Chondrocyte (in vitro differentiated cells): Measurements from ENCODE around the gene NYAP2. TPM values are rescaled to one million over a fixed set of nuclear protein-coding genes. Genes with fewer than 3 reads are reported as not detected.

Source experiments
- DNase-seq: peaks from one replicate; pipeline ENCODE4 v3.0.0; 2021; ENCODE audit warnings: mixed read lengths, low spot score
- H3K27ac Mint-ChIP-seq: one replicate; pipeline ENCODE4 v1.8.0; 2021; ENCODE audit warnings: mild to moderate bottlenecking, moderate library complexity, mixed read lengths; ENCODE audit not compliant: unreplicated experiment
- H3K27me3 Mint-ChIP-seq: 2 replicates; pipeline ENCODE4 v1.8.0; 2021; ENCODE audit warnings: low read depth, mixed read lengths
- H3K36me3 Mint-ChIP-seq: 2 replicates; pipeline ENCODE4 v1.8.0; 2021; ENCODE audit warnings: low read depth, mixed read lengths
- H3K4me1 Mint-ChIP-seq: 2 replicates; pipeline ENCODE4 v1.8.0; 2021; ENCODE audit warnings: low read depth, mild to moderate bottlenecking, mixed read lengths
- H3K4me3 Mint-ChIP-seq: one replicate; pipeline ENCODE4 v1.8.0; 2021; ENCODE audit warnings: mild to moderate bottlenecking, moderate library complexity, mixed read lengths; ENCODE audit not compliant: unreplicated experiment
- H3K9me3 Mint-ChIP-seq: 2 replicates; pipeline ENCODE4 v1.8.0; 2021; ENCODE audit warnings: low read depth, mixed read lengths
- total RNA-seq: library from RNA; stranded (reverse); gene quantifications from 3 replicates; pipeline ENCODE4 v1.2.1, GENCODE V29; 2021
- TF ChIP-seq, protein P1 (sequence below): fragments of 200-600 bp; sonication (generic); IDR thresholded peaks from 2 replicates; pipeline ENCODE4 v1.5.0; 2021; ENCODE audit warnings: antibody characterized with exemption, mild to moderate bottlenecking, moderate library complexity

Gene NYAP2
- total RNA-seq, 1 donor from 2014 or later: 0.05 TPM

DNA sequence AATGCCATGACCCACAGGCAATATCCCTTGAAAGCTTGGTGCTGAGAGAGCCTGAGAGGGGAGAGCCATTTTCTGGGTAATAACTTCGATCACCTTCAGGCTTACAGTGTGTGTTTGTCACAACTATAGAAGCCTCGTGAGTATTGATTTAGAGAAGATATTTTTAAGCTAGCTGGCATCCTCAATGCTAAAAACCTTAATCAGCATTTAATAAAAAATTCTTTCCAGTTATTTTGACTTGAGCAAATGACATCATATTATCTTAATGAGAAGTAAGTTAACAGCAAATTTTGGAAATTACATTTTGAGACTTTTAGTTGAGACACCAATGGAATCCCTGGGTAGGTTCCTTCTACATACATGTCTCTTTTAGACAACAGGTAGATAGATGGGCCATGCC, 283.7 kb downstream of the NYAP2 start:
- peaks cover 3% of the 10 kb centered on the region for H3K4me1 Mint-ChIP-seq
- H3K36me3 Mint-ChIP-seq: no peaks in the 10 kb centered on the region
- no peak for DNase-seq
- H3K4me3 Mint-ChIP-seq: no peak overlapping the region
- no peaks in the 10 kb centered on the region for H3K27me3 Mint-ChIP-seq
- H3K27ac Mint-ChIP-seq: no peak overlapping the region
- TF ChIP-seq, protein P1, sequence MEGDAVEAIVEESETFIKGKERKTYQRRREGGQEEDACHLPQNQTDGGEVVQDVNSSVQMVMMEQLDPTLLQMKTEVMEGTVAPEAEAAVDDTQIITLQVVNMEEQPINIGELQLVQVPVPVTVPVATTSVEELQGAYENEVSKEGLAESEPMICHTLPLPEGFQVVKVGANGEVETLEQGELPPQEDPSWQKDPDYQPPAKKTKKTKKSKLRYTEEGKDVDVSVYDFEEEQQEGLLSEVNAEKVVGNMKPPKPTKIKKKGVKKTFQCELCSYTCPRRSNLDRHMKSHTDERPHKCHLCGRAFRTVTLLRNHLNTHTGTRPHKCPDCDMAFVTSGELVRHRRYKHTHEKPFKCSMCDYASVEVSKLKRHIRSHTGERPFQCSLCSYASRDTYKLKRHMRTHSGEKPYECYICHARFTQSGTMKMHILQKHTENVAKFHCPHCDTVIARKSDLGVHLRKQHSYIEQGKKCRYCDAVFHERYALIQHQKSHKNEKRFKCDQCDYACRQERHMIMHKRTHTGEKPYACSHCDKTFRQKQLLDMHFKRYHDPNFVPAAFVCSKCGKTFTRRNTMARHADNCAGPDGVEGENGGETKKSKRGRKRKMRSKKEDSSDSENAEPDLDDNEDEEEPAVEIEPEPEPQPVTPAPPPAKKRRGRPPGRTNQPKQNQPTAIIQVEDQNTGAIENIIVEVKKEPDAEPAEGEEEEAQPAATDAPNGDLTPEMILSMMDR: no peak
- H3K9me3 Mint-ChIP-seq: no peaks in the 10 kb centered on the region

DNA sequence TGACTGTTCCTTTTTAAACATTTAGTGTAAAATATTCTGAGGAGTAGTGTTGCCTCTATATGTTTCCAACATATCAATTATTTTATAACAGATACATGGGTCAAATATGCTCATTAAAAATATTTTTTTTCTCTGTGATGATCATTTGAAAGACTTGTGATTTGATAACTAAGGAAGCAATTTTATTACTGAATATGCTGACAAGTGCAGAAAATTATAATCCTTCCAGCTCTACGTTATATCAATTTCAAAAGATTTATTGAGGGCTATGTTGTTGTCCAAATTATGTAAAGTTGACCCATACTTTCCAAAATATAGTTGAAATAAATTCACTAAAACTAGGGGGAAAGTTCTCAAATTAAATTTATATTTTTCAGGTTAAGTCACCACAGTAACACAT, 290.6 kb downstream of the NYAP2 start:
- Mint-ChIP-seq H3K36me3 (no peaks in the 10 kb centered on the region), H3K27me3 (no peaks in the 10 kb centered on the region), H3K9me3 (no peaks in the 10 kb centered on the region), H3K27ac (no peak overlapping the region), H3K4me1 (peaks cover 6% of the 10 kb centered on the region), H3K4me3 (no peak overlapping the region)
- TF ChIP-seq, protein P1: no peak
- no peak for DNase-seq

DNA sequence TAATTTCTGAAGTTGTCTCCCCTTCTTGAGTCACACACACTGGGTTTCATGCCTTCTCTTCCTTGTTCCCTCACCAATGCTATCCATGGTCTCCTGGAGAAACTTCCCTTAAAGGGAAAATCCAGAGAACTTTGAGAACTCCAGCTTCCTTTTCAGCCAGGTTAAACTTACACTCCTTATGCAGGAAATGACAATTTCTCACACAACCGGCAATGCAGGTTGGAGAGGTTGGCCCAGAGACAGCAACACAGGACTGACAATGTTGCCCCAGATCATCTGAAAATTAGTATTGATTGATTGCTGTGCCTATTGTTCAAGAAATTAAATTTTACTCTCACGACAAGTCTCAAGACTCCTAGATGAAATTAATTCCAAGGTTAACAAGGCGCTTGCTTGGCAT, 292.2 kb downstream of the NYAP2 start:
- H3K36me3 Mint-ChIP-seq: no peaks in the 10 kb centered on the region
- TF ChIP-seq, protein P1: no peak
- H3K9me3 Mint-ChIP-seq: no peaks in the 10 kb centered on the region
- no peak overlapping the region for H3K4me3 Mint-ChIP-seq
- no peak overlapping the region for H3K27ac Mint-ChIP-seq
- DNase-seq: no peak
- peaks cover 6% of the 10 kb centered on the region for H3K4me1 Mint-ChIP-seq
- no peaks in the 10 kb centered on the region for H3K27me3 Mint-ChIP-seq

DNA sequence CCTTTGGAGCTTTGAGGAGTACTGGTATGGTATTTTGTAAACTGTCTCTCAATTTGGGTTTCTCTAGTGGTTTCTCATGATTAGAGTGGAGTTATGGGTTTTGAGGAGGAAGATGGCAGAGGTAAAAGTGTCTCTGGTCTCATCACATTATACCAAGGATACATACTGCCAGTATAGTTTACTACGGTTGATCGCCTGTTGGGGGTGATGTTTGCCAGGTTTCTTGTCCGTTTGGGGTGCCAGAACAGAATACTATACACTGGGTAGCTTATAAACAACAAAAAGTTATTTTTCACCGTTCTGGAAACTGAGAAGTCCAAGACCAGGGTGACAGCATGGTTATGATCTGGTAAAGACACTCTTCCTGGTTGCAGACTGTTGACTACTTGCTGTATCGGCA, 293.7 kb downstream of the NYAP2 start:
- H3K27me3 Mint-ChIP-seq: no peaks in the 10 kb centered on the region
- H3K4me3 Mint-ChIP-seq: no peak overlapping the region
- no peaks in the 10 kb centered on the region for H3K36me3 Mint-ChIP-seq
- no peak overlapping the region for H3K27ac Mint-ChIP-seq
- no peak for DNase-seq
- no peaks in the 10 kb centered on the region for H3K9me3 Mint-ChIP-seq
- H3K4me1 Mint-ChIP-seq: peaks cover 6% of the 10 kb centered on the region
- TF ChIP-seq, protein P1: no peak

DNA sequence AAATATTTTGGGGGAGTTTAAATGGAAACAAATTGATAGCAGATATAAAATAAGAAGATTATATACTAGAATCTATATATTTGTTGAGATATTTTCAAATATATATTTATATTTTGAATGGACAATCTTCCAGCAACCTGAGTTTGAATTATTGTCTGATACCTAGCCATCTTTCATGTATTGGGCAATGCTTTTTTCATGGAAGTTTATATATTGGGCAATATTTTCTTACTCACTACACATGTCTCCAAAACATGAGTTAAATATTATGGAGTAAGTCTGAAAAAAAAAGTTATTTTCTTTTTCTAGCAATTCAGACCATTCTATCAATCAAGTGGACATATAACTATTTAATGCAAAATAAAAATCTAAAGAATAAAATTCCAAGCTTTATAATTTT, 295.2 kb downstream of the NYAP2 start:
- Mint-ChIP-seq H3K9me3 (no peaks in the 10 kb centered on the region), H3K27me3 (no peaks in the 10 kb centered on the region), H3K4me1 (peaks cover 6% of the 10 kb centered on the region), H3K36me3 (no peaks in the 10 kb centered on the region), H3K27ac (no peak overlapping the region), H3K4me3 (no peak overlapping the region)
- TF ChIP-seq, protein P1: no peak
- DNase-seq: no peak
